H9 (cell line): Measurements from ENCODE around the gene UGT1A8. TPM values are rescaled to one million over a fixed set of nuclear protein-coding genes. Genes with fewer than 3 reads are reported as not detected.

Experiments
- DNase-seq: peaks from one replicate; pipeline ENCODE4 v3.0.0-alpha.2; 2017
- H2AFZ ChIP-seq: one replicate; pipeline ENCODE4 v1.6.1; 2013; ENCODE audit warnings: mild to moderate bottlenecking, low read length, control low read depth, moderate library complexity
- H2AK5ac ChIP-seq: 2 replicates; pipeline ENCODE4 v1.6.1; 2013; ENCODE audit warnings: low read length, control low read depth, mixed read lengths; ENCODE audit not compliant: insufficient read length
- H2BK120ac ChIP-seq: one replicate; pipeline ENCODE4 v1.6.1; 2013; ENCODE audit warnings: low read depth, mild to moderate bottlenecking, low read length, control low read depth, inconsistent platforms; ENCODE audit not compliant: poor library complexity, severe bottlenecking
- H2BK12ac ChIP-seq: 2 replicates; pipeline ENCODE4 v1.6.1; 2013; ENCODE audit warnings: low read length, control low read depth, mixed read lengths, low read depth; ENCODE audit not compliant: insufficient read length
- H2BK15ac ChIP-seq: 2 replicates; pipeline ENCODE4 v1.6.1; 2013; ENCODE audit warnings: low read depth, low read length, control low read depth
- H2BK20ac ChIP-seq: one replicate; pipeline ENCODE4 v1.6.1; 2013; ENCODE audit warnings: low read depth, mild to moderate bottlenecking, low read length, control low read depth, inconsistent platforms; ENCODE audit not compliant: poor library complexity, severe bottlenecking
- H2BK5ac ChIP-seq: 2 replicates; pipeline ENCODE4 v1.6.1; 2013; ENCODE audit warnings: low read length, control low read depth, mixed read lengths; ENCODE audit not compliant: insufficient read length
- H3K14ac ChIP-seq: 2 replicates; pipeline ENCODE4 v1.6.1; 2013; ENCODE audit warnings: low read length, control low read depth; ENCODE audit not compliant: insufficient read depth
- H3K18ac ChIP-seq: 2 replicates; pipeline ENCODE4 v1.6.1; 2013; ENCODE audit warnings: low read depth, mild to moderate bottlenecking, mixed read lengths, low read length, control low read depth; ENCODE audit not compliant: insufficient read length
- H3K23ac ChIP-seq: 2 replicates; pipeline ENCODE4 v1.6.1; 2013; ENCODE audit warnings: low read length, control low read depth, mixed read lengths, low read depth; ENCODE audit not compliant: insufficient read length
- H3K23me2 ChIP-seq: 2 replicates; pipeline ENCODE4 v1.6.1; 2013; ENCODE audit warnings: low read depth, mild to moderate bottlenecking, mixed read lengths, low read length, control low read depth; ENCODE audit not compliant: insufficient read length, poor library complexity, severe bottlenecking
- H3K27ac ChIP-seq: 2 replicates; pipeline ENCODE4 v1.5.1; 2013; ENCODE audit warnings: low read length, control low read depth, mixed read lengths, low read depth; ENCODE audit not compliant: insufficient read length
- H3K27me3 ChIP-seq: 2 replicates; pipeline ENCODE4 v1.6.1; 2013; ENCODE audit warnings: low read length, control low read depth, inconsistent platforms; ENCODE audit not compliant: insufficient read depth
- H3K4ac ChIP-seq: 2 replicates; pipeline ENCODE4 v1.6.1; 2013; ENCODE audit warnings: low read depth, mild to moderate bottlenecking, control low read depth, inconsistent platforms, low read length, moderate library complexity
- H3K4me1 ChIP-seq: 2 replicates; pipeline ENCODE4 v1.6.1; 2013; ENCODE audit warnings: low read length, control low read depth, inconsistent platforms; ENCODE audit not compliant: insufficient read depth
- H3K4me2 ChIP-seq: 2 replicates; pipeline ENCODE4 v1.6.1; 2013; ENCODE audit warnings: low read length, control low read depth, mixed read lengths; ENCODE audit not compliant: insufficient read length, insufficient read depth
- H3K56ac ChIP-seq: 2 replicates; pipeline ENCODE4 v1.6.1; 2013; ENCODE audit warnings: low read depth, mild to moderate bottlenecking, mixed read lengths, low read length, control low read depth; ENCODE audit not compliant: insufficient read length
- H3K79me1 ChIP-seq: 2 replicates; pipeline ENCODE4 v1.6.1; 2013; ENCODE audit warnings: low read depth, mild to moderate bottlenecking, moderate library complexity, low read length, control low read depth, inconsistent platforms; ENCODE audit not compliant: insufficient read depth, poor library complexity, severe bottlenecking
- H3K79me2 ChIP-seq: 2 replicates; pipeline ENCODE4 v1.6.1; 2013; ENCODE audit warnings: low read length, control low read depth, inconsistent platforms; ENCODE audit not compliant: insufficient read depth
- H3K9ac ChIP-seq: 2 replicates; pipeline ENCODE4 v1.6.1; 2013; ENCODE audit warnings: low read length, control low read depth, mixed read lengths; ENCODE audit not compliant: insufficient read length; ENCODE audit errors: extremely low read depth
- H3K9me3 ChIP-seq: one replicate; pipeline ENCODE4 v1.6.1; 2013; ENCODE audit warnings: low read depth, low read length, inconsistent platforms; ENCODE audit not compliant: control insufficient read depth
- H3T11ph ChIP-seq: one replicate; pipeline ENCODE4 v1.6.1; 2013; ENCODE audit warnings: mild to moderate bottlenecking, low read length, control low read depth, inconsistent platforms
- H4K20me1 ChIP-seq: one replicate; pipeline ENCODE4 v1.6.1; 2013; ENCODE audit not compliant: control insufficient read depth, insufficient read length, insufficient read depth
- H4K5ac ChIP-seq: 2 replicates; pipeline ENCODE4 v1.6.1; 2013; ENCODE audit warnings: low read depth, mild to moderate bottlenecking, mixed read lengths, low read length, control low read depth; ENCODE audit not compliant: insufficient read length
- H4K8ac ChIP-seq: replicated peaks from 2 replicates; pipeline ENCODE4 v1.6.1; 2013; ENCODE audit warnings: low read length, control low read depth, mixed read lengths, low read depth; ENCODE audit not compliant: insufficient read length
- H4K91ac ChIP-seq: 2 replicates; pipeline ENCODE4 v1.6.1; 2013; ENCODE audit warnings: low read depth, mild to moderate bottlenecking, moderate library complexity, mixed read lengths, low read length, control low read depth; ENCODE audit not compliant: insufficient read length
- H3K27ac Mint-ChIP-seq, 3 experiments: 2 replicates in 2 of 3; 3 replicates in 1 of 3; pipeline ENCODE4 v1.8.0; 2020 to 2021; ENCODE audit warnings: mixed read lengths in 3 of 3, mild to moderate bottlenecking in 1 of 3, moderate library complexity in 1 of 3
- H3K27me3 Mint-ChIP-seq: 2 replicates; pipeline ENCODE4 v1.8.0; 2021; ENCODE audit warnings: low read depth, mild to moderate bottlenecking, moderate library complexity, mixed read lengths
- H3K36me3 Mint-ChIP-seq, 3 experiments: 2 replicates in 2 of 3; 3 replicates in 1 of 3; pipeline ENCODE4 v1.8.0; 2020 to 2021; ENCODE audit warnings: low read depth in 3 of 3, mixed read lengths in 3 of 3; ENCODE audit not compliant: insufficient read depth in 1 of 3
- H3K4me1 Mint-ChIP-seq, 2 experiments: 2 replicates each; pipeline ENCODE4 v1.8.0; 2020; ENCODE audit warnings: mixed read lengths in 2 of 2
- H3K4me3 Mint-ChIP-seq, 2 experiments: 2 replicates in 1 of 2; 3 replicates in 1 of 2; pipeline ENCODE4 v1.8.0; 2020 to 2021; ENCODE audit warnings: mild to moderate bottlenecking in 2 of 2, mixed read lengths in 2 of 2, moderate library complexity in 1 of 2
- H3K9me3 Mint-ChIP-seq, 2 experiments: 2 replicates in 1 of 2; 3 replicates in 1 of 2; pipeline ENCODE4 v1.8.0; 2020; ENCODE audit warnings: mild to moderate bottlenecking in 2 of 2, mixed read lengths in 2 of 2, moderate library complexity in 1 of 2
- CTCF ChIP-seq: fragments of 200-600 bp; sonication (generic); conservative IDR thresholded peaks from 3 replicates; pipeline ENCODE4 v1.8.0; 2021; ENCODE audit warnings: antibody characterized with exemption, mild to moderate bottlenecking
- WGBS: extraction: QIAGEN DNeasy Blood & Tissue Kit; methylation state at CpG from one replicate; pipeline ENCODE4 v1.1.7; 2013; ENCODE audit warnings: missing lambda C conversion rate, low lambda C conversion rate, mixed read lengths; ENCODE audit not compliant: insufficient read length; ENCODE audit errors: extremely low coverage; 5-methylcytosine and 5-hydroxymethylcytosine counted together
- total RNA-seq: library from RNA; stranded (reverse); gene quantifications from 2 replicates; pipeline ENCODE4 v1.2.1, GENCODE V29; 2021

The UGT1A8 gene
- total RNA-seq, 1 experiment from 2014 or later, result not detected

GRCh38 chr2:233811087-233811486 is 193.7 kb downstream of the UGT1A8 start:
- H3K27ac ChIP-seq, result no peak overlapping the region
- no peaks in the 10 kb centered on the region for H3K79me1 ChIP-seq
- H4K8ac ChIP-seq, result no peak overlapping the region
- no peak overlapping the region for H2AFZ ChIP-seq
- H3K4ac ChIP-seq, result no peak overlapping the region
- H3K4me2 ChIP-seq, result no peak overlapping the region
- no peak overlapping the region for H3T11ph ChIP-seq
- H2BK15ac ChIP-seq, result no peak overlapping the region
- H2BK5ac ChIP-seq, result no peak overlapping the region
- no peak for TF ChIP-seq CTCF
- no peak overlapping the region for H2BK20ac ChIP-seq
- no peak overlapping the region for H4K5ac ChIP-seq
- H3K9me3 ChIP-seq, result no peaks in the 10 kb centered on the region
- no peak overlapping the region for H3K14ac ChIP-seq
- no CpG with 5 or more reads among the region's 4 CpGs for WGBS
- H3K27me3 Mint-ChIP-seq, result peaks cover 15% of the 10 kb centered on the region
- H3K18ac ChIP-seq, result no peak overlapping the region
- H3K4me1 Mint-ChIP-seq, result no peaks in the 10 kb centered on the region
- no peak overlapping the region for H4K91ac ChIP-seq
- H3K4me3 Mint-ChIP-seq, result no peak overlapping the region
- no peak overlapping the region for H3K27ac Mint-ChIP-seq
- H4K20me1 ChIP-seq, result no peaks in the 10 kb centered on the region
- no peaks in the 10 kb centered on the region for H3K79me2 ChIP-seq
- H3K36me3 Mint-ChIP-seq, result no peaks in the 10 kb centered on the region
- no peak overlapping the region for H2BK12ac ChIP-seq
- H3K9ac ChIP-seq, result no peak overlapping the region
- H3K27me3 ChIP-seq, result no peaks in the 10 kb centered on the region
- H2BK120ac ChIP-seq, result no peak overlapping the region
- peaks cover 0 to 2% of the 10 kb centered on the region in 2 experiments; a peak in 2 of 5 replicates for H3K9me3 Mint-ChIP-seq
- no peak overlapping the region for H2AK5ac ChIP-seq
- H3K56ac ChIP-seq, result no peak overlapping the region
- no peaks in the 10 kb centered on the region for H3K4me1 ChIP-seq
- no peaks in the 10 kb centered on the region for H3K23me2 ChIP-seq
- DNase-seq, result no peak
- no peak overlapping the region for H3K23ac ChIP-seq
